Measurements from ENCODE around the gene ZNF610.
A peak's percentile ranks its signal among the peaks of the same experiment; 100 is the strongest.

The ZNF610 gene

DNA sequence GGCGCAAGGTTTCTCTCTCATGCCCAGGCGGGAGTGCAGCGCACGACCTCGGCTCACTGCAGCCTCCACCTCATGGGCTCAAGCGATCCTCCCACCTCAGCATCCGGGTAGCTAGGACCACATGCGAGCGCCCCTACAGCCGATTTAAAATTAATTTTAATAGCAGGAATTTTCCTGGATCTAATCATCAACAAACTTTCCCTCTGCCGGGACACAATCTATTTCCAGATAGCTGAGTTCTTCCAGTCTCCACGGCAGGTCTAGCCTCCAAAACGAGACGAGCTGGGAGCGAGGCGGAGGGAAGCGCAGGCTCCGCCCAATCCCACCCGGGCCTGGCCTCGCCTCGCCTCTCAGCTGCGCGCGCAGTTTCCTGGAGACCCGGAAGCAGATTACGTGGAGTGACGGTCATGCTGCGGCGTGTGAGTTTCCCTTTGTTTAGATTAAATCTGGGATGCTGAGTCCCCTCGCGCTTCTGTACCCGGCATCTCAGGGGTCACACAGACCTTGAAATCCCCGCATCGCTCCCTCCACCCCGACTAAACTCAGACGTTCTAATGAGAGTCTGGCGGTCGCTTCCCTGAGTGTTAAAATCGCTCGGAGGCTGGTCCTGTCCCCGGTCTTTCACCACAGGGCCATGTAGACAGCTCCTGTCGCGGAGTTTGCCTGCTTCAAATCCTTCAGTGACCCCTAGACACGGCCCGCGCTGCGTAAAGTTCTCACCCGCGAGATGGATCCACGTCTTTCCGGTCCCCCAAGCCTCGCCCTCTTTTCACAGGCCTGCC, 33.7 kb downstream of the ZNF610 start, which contains the start of gene ZNF880 (continued):
- TF ChIP-seq ZNF146 (tag by site-specific recombination; IDR thresholded peaks at IDR 0.05) (no peak), ZNF610 (tag by site-specific recombination; IDR thresholded peaks at IDR 0.05; ENCODE audit: borderline replicate concordance) (no peak), ZNF354C (tag by site-specific recombination; IDR thresholded peaks at IDR 0.05; ENCODE audit: borderline replicate concordance, low read depth) (no peak), ZFP37 (tag by site-specific recombination; IDR thresholded peaks at IDR 0.05) (no peak), ZNF394 (tag by site-specific recombination; IDR thresholded peaks at IDR 0.05; ENCODE audit: borderline replicate concordance) (no peak), ZNF23 (tag by site-specific recombination; IDR thresholded peaks at IDR 0.05; ENCODE audit: borderline replicate concordance) (no peak), SETDB1 (IDR thresholded peaks at IDR 0.05; ENCODE audit: insufficient read length, low read length) (peak; percentile 71), ZNF555 (tag by site-specific recombination; conservative IDR thresholded peaks at IDR 0.05) (no peak), ZNF121 (tag by site-specific recombination; IDR thresholded peaks at IDR 0.05) (no peak), ZNF707 (tag by site-specific recombination; IDR thresholded peaks at IDR 0.05) (no peak), ZNF660 (tag by site-specific recombination; IDR thresholded peaks at IDR 0.05) (0 out of 2 replicates have a peak, but pooled peaks have one; percentile 39), AEBP2 (tag by site-specific recombination; IDR thresholded peaks at IDR 0.05; ENCODE audit: borderline replicate concordance) (no peak), ZNF221 (tag by site-specific recombination; IDR thresholded peaks at IDR 0.05; ENCODE audit: borderline replicate concordance) (no peak), ZBTB17 (tag by site-specific recombination; IDR thresholded peaks at IDR 0.05) (peak; percentile 78), ZNF639 (tag by site-specific recombination; IDR thresholded peaks at IDR 0.05) (no peak), ZNF560 (tag by site-specific recombination; IDR thresholded peaks at IDR 0.05; ENCODE audit: borderline replicate concordance) (no peak), ZNF571 (tag by site-specific recombination; IDR thresholded peaks at IDR 0.05) (no peak), ZNF274 (IDR thresholded peaks at IDR 0.05; ENCODE audit: low read length) (no peak), ZNF274 (tag by site-specific recombination; IDR thresholded peaks at IDR 0.05; ENCODE audit: borderline replicate concordance) (no peak), ZNF791 (tag by site-specific recombination; IDR thresholded peaks at IDR 0.05) (no peak), ZBTB7A (tag by site-specific recombination; IDR thresholded peaks at IDR 0.05; ENCODE audit: low read depth) (no peak), ZFP41 (tag by site-specific recombination; IDR thresholded peaks at IDR 0.05; ENCODE audit: borderline replicate concordance) (no peak), ZFP69B (tag by site-specific recombination; IDR thresholded peaks at IDR 0.05) (no peak), ZNF202 (tag by site-specific recombination; IDR thresholded peaks at IDR 0.05; ENCODE audit: borderline replicate concordance) (no peak), MZF1 (tag by site-specific recombination; IDR thresholded peaks at IDR 0.05; ENCODE audit: borderline replicate concordance) (no peak), ZSCAN30 (tag by site-specific recombination; IDR thresholded peaks at IDR 0.05) (no peak), ZNF423 (tag by site-specific recombination; IDR thresholded peaks at IDR 0.05) (no peak), ZNF623 (tag by site-specific recombination; IDR thresholded peaks at IDR 0.05) (no peak)
- TF ChIP-seq, protein P1, sequence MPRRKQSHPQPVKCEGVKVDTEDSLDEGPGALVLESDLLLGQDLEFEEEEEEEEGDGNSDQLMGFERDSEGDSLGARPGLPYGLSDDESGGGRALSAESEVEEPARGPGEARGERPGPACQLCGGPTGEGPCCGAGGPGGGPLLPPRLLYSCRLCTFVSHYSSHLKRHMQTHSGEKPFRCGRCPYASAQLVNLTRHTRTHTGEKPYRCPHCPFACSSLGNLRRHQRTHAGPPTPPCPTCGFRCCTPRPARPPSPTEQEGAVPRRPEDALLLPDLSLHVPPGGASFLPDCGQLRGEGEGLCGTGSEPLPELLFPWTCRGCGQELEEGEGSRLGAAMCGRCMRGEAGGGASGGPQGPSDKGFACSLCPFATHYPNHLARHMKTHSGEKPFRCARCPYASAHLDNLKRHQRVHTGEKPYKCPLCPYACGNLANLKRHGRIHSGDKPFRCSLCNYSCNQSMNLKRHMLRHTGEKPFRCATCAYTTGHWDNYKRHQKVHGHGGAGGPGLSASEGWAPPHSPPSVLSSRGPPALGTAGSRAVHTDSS (tag by site-specific recombination; IDR thresholded peaks at IDR 0.05): no peak
- TF ChIP-seq, protein P2, sequence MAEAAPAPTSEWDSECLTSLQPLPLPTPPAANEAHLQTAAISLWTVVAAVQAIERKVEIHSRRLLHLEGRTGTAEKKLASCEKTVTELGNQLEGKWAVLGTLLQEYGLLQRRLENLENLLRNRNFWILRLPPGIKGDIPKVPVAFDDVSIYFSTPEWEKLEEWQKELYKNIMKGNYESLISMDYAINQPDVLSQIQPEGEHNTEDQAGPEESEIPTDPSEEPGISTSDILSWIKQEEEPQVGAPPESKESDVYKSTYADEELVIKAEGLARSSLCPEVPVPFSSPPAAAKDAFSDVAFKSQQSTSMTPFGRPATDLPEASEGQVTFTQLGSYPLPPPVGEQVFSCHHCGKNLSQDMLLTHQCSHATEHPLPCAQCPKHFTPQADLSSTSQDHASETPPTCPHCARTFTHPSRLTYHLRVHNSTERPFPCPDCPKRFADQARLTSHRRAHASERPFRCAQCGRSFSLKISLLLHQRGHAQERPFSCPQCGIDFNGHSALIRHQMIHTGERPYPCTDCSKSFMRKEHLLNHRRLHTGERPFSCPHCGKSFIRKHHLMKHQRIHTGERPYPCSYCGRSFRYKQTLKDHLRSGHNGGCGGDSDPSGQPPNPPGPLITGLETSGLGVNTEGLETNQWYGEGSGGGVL (tag by site-specific recombination; IDR thresholded peaks at IDR 0.05): no peak
